Upper lobe of right lung (tissue), 1 donor: ENCODE results near the gene SMYD5. TPM values are rescaled to one million over a fixed set of nuclear protein-coding genes. Genes with fewer than 3 reads are reported as not detected.
"Not testable (repeated sequence)": the region's sequence is repeated elsewhere in the genome, so short reads cannot be mapped to it uniquely, and the experiment has no call there.

Source experiments
- ATAC-seq: fragments of 200-7000 bp; cut with Tn5 transposase; one replicate; pipeline ENCODE4 v1.9.1; 2020; ENCODE audit warnings: mild to moderate bottlenecking, moderate library complexity
- DNase-seq: peaks from one replicate; pipeline ENCODE4 v3.0.0-alpha.2; 2020
- H3K27ac ChIP-seq: fragments of 200-600 bp; one replicate; pipeline ENCODE4 v1.8.0; 2022
- H3K27me3 ChIP-seq: fragments of 200-600 bp; one replicate; pipeline ENCODE4 v1.8.0; 2022; ENCODE audit warnings: mild to moderate bottlenecking
- H3K36me3 ChIP-seq: fragments of 200-600 bp; one replicate; pipeline ENCODE4 v1.8.0; 2022
- H3K4me1 ChIP-seq: fragments of 200-600 bp; one replicate; pipeline ENCODE4 v1.8.0; 2022
- H3K4me3 ChIP-seq: fragments of 200-600 bp; one replicate; pipeline ENCODE4 v1.8.0; 2022; ENCODE audit warnings: mild to moderate bottlenecking
- H3K9me3 ChIP-seq: fragments of 200-600 bp; one replicate; pipeline ENCODE4 v1.8.0; 2022
- intact Hi-C: fragments of 100-400 bp; cut with DNase I; formaldehyde crosslinking; loops from one replicate; pipeline ENCODE4 v1.11.0; 2022
- total RNA-seq: library from RNA; stranded (reverse); fragmentation: NEBNext Ultra II Directional; extraction: Animal tissue kit (Norgen Biotek cat#: 25700); gene quantifications from one replicate; pipeline ENCODE4 v1.2.1, GENCODE V29; 2021
- TF ChIP-seq, protein P1 (sequence below): fragments of 200-600 bp; IDR thresholded peaks from one replicate; pipeline ENCODE4 v1.8.0; 2022; ENCODE audit warnings: antibody characterized with exemption
- donor health status: DM: no; HTN: yes; CAD: no; lungs with severe emphysema.

The SMYD5 gene
- total RNA-seq, 1 donor from 2014 or later: 16.8 TPM

DNA sequence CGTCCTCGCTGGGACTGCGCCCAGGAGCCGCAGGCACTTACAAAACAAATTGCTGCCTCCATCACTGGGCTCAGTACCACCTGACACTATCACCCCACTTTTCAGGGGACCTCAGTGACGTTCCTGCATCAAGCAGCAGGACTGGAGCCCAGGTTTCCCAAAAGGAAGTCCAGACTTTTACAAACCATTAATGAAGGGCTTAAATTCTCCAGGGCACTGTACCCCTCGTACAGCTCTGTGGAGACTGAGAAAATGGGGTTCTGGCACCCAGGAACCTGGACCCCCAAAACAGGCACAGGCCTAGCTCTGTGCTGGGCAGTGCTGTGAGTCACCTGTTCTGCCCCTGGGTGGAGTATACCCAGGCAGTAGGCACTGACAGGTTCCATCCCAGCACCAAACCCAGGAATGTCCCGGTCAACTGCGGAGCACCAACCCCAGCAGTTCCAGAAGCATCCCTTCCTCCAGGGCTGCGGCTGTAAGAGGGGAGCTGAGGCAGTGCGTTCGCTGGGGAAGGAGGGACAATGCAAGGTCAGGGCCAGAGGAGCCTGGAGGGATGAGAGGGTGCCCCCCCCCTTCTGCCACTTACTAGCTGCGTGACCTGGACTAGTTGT is 36.3 kb upstream of the SMYD5 start:
- intact Hi-C loops: loop anchor here (5.0 kb wide), 1 partner anchor 185 kb away; no protein-coding TSS in a partner anchor
- no peak for ATAC-seq
- peaks cover 26% of the 10 kb centered on the region for H3K27me3 ChIP-seq

DNA sequence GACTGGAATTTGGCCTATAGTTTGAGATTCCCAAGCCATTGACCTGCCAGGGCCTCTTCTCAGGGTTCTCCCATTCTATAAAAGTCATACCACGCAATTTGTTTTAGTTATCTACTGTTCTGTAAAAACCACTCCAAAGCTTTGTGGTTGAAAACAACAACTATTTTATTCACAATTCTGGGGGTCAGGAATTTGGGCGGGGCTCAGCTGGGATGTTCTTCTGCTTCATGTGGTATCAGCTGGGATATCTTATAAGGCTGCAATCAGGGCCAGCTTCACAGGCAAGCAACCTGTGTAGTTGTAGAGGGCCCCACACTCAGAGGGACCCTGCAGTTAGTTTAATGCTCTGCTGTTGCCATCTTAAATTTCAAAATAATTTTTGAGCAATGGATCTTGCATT is 28.1 kb upstream of the SMYD5 start:
- DNase-seq: no peak
- intact Hi-C loops: no loop called here

More for the DNA sequence above, 36.3 kb upstream of the SMYD5 start:
- no peak overlapping the region for H3K27ac ChIP-seq
- TF ChIP-seq, protein P1, sequence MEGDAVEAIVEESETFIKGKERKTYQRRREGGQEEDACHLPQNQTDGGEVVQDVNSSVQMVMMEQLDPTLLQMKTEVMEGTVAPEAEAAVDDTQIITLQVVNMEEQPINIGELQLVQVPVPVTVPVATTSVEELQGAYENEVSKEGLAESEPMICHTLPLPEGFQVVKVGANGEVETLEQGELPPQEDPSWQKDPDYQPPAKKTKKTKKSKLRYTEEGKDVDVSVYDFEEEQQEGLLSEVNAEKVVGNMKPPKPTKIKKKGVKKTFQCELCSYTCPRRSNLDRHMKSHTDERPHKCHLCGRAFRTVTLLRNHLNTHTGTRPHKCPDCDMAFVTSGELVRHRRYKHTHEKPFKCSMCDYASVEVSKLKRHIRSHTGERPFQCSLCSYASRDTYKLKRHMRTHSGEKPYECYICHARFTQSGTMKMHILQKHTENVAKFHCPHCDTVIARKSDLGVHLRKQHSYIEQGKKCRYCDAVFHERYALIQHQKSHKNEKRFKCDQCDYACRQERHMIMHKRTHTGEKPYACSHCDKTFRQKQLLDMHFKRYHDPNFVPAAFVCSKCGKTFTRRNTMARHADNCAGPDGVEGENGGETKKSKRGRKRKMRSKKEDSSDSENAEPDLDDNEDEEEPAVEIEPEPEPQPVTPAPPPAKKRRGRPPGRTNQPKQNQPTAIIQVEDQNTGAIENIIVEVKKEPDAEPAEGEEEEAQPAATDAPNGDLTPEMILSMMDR: no peak
- peaks cover 18% of the 10 kb centered on the region for H3K4me1 ChIP-seq
- no peaks in the 10 kb centered on the region for H3K36me3 ChIP-seq
- H3K4me3 ChIP-seq: peak overlapping the region; percentile 57
- DNase-seq: no peak
- H3K9me3 ChIP-seq: no peaks in the 10 kb centered on the region

DNA sequence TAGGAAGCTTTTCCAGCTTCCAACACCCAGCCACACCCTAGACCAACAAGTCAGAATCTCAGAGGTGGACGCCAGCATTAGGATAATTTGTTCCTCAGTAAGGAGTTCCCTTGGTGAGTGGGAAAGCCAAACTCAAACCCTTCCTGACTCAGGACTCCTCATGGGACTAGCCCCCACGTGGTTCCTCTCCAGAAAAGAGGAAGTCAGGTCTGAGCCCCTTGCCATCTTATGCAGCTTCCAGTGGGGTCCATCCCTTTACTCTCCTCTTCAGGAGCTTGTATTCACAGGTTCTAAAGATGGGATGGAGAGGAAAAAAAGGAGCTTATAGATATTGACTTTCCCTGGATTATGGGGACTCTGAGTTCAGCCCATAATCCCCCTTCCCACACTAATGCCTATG is 26.5 kb upstream of the SMYD5 start:
- H3K27me3 ChIP-seq: no peaks in the 10 kb centered on the region
- H3K9me3 ChIP-seq: no peaks in the 10 kb centered on the region
- H3K27ac ChIP-seq: no peak overlapping the region
- DNase-seq (no peak), ATAC-seq (no peak)
- no peaks in the 10 kb centered on the region for H3K4me1 ChIP-seq
- no peaks in the 10 kb centered on the region for H3K36me3 ChIP-seq
- TF ChIP-seq, protein P1: no peak
- no peak overlapping the region for H3K4me3 ChIP-seq
- intact Hi-C loops: no loop called here

More for the DNA sequence above, 28.1 kb upstream of the SMYD5 start:
- H3K27me3 ChIP-seq: peaks cover 5% of the 10 kb centered on the region
- ATAC-seq: no peak
- H3K9me3 ChIP-seq: no peaks in the 10 kb centered on the region
- H3K4me3 ChIP-seq: no peak overlapping the region
- H3K4me1 ChIP-seq: no peaks in the 10 kb centered on the region
- no peaks in the 10 kb centered on the region for H3K36me3 ChIP-seq
- TF ChIP-seq, protein P1: no peak
- no peak overlapping the region for H3K27ac ChIP-seq

DNA sequence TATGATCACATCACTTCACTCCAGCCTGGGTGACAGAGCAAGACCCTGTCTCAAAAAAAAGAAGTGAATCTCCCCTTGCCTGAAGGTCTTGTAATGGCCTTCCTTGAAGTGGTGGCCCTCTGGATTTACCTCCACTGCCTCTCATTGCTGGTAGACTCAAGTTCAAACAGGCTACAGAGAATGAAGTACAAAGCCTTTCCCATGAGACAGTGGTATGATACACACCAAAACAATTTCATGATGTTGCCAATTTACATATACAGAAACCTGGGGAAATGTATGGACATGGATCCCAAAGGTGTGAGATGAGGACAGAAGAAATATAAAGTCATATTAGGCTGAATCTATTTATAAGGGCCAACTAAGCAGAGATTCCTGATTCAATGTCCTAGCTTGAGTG is 16.5 kb upstream of the SMYD5 start:
- Histone ChIP-seq H3K36me3 (no peaks in the 10 kb centered on the region), H3K4me3 (no peak overlapping the region), H3K27ac (no peak overlapping the region), H3K4me1 (peaks cover 8% of the 10 kb centered on the region), H3K27me3 (peaks cover 32% of the 10 kb centered on the region), H3K9me3 (no peaks in the 10 kb centered on the region)
- TF ChIP-seq, protein P1: no peak
- intact Hi-C loops: no loop called here
- DNase-seq (no peak), ATAC-seq (no peak)

DNA sequence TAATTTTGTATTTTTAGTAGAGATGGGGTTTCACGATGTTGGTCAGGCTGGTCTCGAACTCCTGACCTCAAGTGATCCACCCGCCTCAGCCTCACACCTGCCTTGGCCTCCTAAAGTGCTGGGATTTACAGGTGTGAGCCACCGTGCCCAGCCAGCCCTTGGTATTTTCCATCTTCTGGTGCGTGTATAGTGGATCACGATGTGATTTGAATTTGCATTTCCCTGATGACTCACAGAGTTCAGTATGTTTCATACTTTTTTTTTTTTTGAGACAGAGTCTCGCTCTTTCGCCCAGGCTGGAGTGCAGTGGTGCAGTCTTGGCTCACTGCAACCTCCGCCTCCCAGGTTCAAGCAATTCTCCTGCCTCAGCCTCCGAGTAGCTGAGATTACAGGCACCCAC is 13.8 kb upstream of the SMYD5 start:
- H3K27ac ChIP-seq, ATAC-seq, DNase-seq, intact Hi-C loops, H3K9me3 ChIP-seq, H3K36me3 ChIP-seq, H3K4me3 ChIP-seq: not testable (repeated sequence)
- Histone ChIP-seq H3K27me3 (peaks cover 53% of the 10 kb centered on the region), H3K4me1 (peaks cover 14% of the 10 kb centered on the region)

DNA sequence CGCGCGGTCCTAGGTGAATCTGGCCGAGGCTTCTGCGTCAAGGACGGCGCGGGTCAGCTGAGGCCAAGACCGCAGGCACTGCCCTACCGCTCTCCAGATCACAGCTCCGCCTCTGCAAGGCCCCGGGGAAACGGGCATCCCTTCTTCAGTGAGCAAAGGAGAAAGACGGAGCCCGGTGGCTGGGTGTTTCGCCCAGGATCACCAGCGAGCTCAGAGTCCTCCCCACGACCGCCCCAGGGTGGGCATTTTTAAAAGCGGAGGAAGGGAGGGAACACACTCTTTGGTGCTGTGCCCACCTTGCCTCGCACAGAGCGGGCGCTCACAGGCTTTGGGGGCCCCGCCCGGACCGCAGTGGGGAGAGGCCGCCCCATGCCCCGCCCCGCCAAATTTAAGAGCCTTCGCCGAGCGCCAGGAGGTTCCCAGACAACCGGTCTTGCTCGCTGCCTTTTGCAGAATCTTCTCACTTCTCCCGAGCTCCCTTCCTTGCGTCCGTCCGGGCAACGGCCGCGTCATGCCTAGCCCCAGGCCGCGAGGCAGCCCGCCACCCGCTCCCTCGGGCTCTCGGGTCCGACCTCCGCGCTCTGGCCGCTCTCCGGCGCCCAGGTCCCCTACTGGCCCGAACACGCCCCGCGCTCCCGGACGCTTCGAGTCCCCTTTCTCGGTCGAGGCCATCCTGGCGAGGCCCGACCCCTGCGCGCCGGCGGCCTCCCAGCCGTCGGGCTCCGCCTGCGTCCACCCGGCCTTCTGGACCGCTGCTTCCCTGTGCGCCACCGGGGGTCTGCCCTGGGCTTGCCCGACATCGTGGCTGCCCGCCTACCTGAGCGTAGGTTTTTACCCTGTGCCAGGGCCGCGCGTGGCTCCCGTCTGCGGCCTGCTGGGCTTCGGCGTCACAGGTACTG is 11.6 kb upstream of the SMYD5 start, which contains the start of gene NOTO:
TSS of gene NOTO (plus strand) at position 419 of the 899 bp plus-strand sequence. CDS start at position 512, 93 bp downstream.
- Histone ChIP-seq H3K4me1 (peaks cover 14% of the 10 kb centered on the region), H3K27ac (no peak within 1 kb of the TSS), H3K27me3 (peaks cover 54% of the 10 kb centered on the region), H3K9me3 (no peaks in the 10 kb centered on the region), H3K36me3 (no peaks in the 10 kb centered on the region), H3K4me3 (peak within 1 kb of the TSS; percentile 34)
- TF ChIP-seq, protein P1: no peak
- intact Hi-C loops: no loop called here
- DNase-seq: no peak
- ATAC-seq: peak; percentile 62
